ENCODE data around the gene ZNF235.

DNA sequence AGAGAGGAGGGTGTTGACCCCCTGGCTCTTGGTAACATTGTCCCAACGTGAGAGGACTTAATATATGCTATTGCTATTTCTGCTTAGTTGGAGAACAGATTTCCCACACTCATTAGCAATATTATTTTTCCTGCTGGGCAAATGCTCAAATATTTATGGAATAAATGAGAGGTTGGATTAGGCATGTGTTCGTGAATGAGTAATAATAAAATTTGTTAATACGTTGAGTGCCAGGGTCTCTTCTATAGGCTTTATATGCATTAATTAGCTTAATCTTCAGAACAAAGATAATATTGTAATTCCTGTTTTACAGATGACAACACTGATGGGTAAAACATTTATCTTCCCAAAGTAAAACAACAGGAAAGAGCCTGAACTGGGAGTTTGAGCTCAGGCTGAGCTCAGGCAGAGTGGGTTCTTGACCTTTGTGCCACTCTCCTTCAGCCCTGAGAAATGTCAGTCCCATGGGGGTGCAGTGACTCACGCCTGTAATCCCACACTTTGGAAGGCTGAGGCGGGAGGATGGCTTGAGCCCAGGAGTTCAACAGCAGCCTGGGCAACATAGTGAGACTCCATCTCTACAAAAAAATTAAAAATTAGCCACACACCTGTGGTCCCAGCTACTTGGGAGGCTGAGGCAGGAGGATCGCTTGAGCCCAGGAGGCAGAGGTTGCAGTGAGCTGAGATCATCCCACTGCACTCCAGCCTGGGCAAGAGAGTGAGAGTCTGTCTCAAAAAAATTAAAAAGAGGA lies 44.0 kb downstream of the ZNF235 start:
- TF ChIP-seq, protein P1, sequence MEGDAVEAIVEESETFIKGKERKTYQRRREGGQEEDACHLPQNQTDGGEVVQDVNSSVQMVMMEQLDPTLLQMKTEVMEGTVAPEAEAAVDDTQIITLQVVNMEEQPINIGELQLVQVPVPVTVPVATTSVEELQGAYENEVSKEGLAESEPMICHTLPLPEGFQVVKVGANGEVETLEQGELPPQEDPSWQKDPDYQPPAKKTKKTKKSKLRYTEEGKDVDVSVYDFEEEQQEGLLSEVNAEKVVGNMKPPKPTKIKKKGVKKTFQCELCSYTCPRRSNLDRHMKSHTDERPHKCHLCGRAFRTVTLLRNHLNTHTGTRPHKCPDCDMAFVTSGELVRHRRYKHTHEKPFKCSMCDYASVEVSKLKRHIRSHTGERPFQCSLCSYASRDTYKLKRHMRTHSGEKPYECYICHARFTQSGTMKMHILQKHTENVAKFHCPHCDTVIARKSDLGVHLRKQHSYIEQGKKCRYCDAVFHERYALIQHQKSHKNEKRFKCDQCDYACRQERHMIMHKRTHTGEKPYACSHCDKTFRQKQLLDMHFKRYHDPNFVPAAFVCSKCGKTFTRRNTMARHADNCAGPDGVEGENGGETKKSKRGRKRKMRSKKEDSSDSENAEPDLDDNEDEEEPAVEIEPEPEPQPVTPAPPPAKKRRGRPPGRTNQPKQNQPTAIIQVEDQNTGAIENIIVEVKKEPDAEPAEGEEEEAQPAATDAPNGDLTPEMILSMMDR (IDR thresholded peaks at IDR 0.05), result no peak
- TF ChIP-seq POLR2A (IDR thresholded peaks at IDR 0.05), result no peak
- TF ChIP-seq EP300 (IDR thresholded peaks at IDR 0.05), result no peak
